Astrocyte (in vitro differentiated cells and primary cell): ENCODE data around the gene EXD3. TPM values are rescaled to one million over a fixed set of nuclear protein-coding genes. Genes with fewer than 3 reads are reported as not detected.

Experiments
- DNase-seq: peaks from one replicate; pipeline ENCODE4 v3.0.0-alpha.2; 2010; ENCODE audit warnings: low read depth
- FAIRE-seq: peaks from 2 replicates; lab custom pipeline; 2011; peaks lifted over from hg19 to GRCh38; lab: Jason Lieb, UNC
- H2AFZ ChIP-seq: 2 replicates; pipeline ENCODE4 v1.6.0; 2012; ENCODE audit warnings: low read depth, low read length, inconsistent platforms
- H3K27ac ChIP-seq: 2 replicates; pipeline ENCODE4 v1.5.1; 2011; ENCODE audit warnings: low read depth, low read length, inconsistent platforms
- H3K27me3 ChIP-seq: 2 replicates; pipeline ENCODE4 v1.6.0; 2011; ENCODE audit warnings: low read length, inconsistent platforms; ENCODE audit not compliant: insufficient read depth
- H3K36me3 ChIP-seq: 2 replicates; pipeline ENCODE4 v1.5.1; 2011; ENCODE audit warnings: low read length, inconsistent platforms; ENCODE audit not compliant: insufficient read depth
- H3K4me1 ChIP-seq: 2 replicates; pipeline ENCODE4 v1.5.1; 2011; ENCODE audit warnings: low read length, inconsistent platforms; ENCODE audit not compliant: insufficient read depth
- H3K4me2 ChIP-seq: 2 replicates; pipeline ENCODE4 v1.6.0; 2012; ENCODE audit warnings: low read length, inconsistent platforms
- H3K4me3 ChIP-seq: 2 replicates; pipeline ENCODE4 v1.5.1; 2011; ENCODE audit warnings: low read depth, mild to moderate bottlenecking, low read length, inconsistent platforms; ENCODE audit not compliant: insufficient read depth
- H3K79me2 ChIP-seq: 2 replicates; pipeline ENCODE4 v1.6.0; 2012; ENCODE audit warnings: mild to moderate bottlenecking, low read length, inconsistent platforms; ENCODE audit not compliant: insufficient read depth
- H3K9ac ChIP-seq: 2 replicates; pipeline ENCODE4 v1.6.0; 2012; ENCODE audit warnings: mild to moderate bottlenecking, low read length, inconsistent platforms
- H3K9me3 ChIP-seq: 2 replicates; pipeline ENCODE4 v1.5.1; 2012; ENCODE audit warnings: low read depth, mild to moderate bottlenecking, low read length, inconsistent platforms; ENCODE audit not compliant: insufficient read depth
- H4K20me1 ChIP-seq: 2 replicates; pipeline ENCODE4 v1.6.0; 2012; ENCODE audit warnings: low read length, inconsistent platforms; ENCODE audit not compliant: insufficient read depth
- H3K27ac Mint-ChIP-seq: one replicate; pipeline ENCODE4 v1.8.0; 2021; ENCODE audit warnings: mild to moderate bottlenecking, mixed read lengths; ENCODE audit not compliant: unreplicated experiment
- H3K27me3 Mint-ChIP-seq: one replicate; pipeline ENCODE4 v1.8.0; 2021; ENCODE audit warnings: low read depth, mixed read lengths; ENCODE audit not compliant: unreplicated experiment
- H3K36me3 Mint-ChIP-seq: one replicate; pipeline ENCODE4 v1.8.0; 2021; ENCODE audit warnings: low read depth, mixed read lengths; ENCODE audit not compliant: unreplicated experiment
- H3K4me1 Mint-ChIP-seq: one replicate; pipeline ENCODE4 v1.8.0; 2021; ENCODE audit warnings: low read depth, mixed read lengths; ENCODE audit not compliant: unreplicated experiment
- H3K4me3 Mint-ChIP-seq: one replicate; pipeline ENCODE4 v1.8.0; 2021; ENCODE audit warnings: mild to moderate bottlenecking, moderate library complexity, mixed read lengths; ENCODE audit not compliant: unreplicated experiment
- H3K9me3 Mint-ChIP-seq: one replicate; pipeline ENCODE4 v1.8.0; 2021; ENCODE audit warnings: mild to moderate bottlenecking, mixed read lengths; ENCODE audit not compliant: unreplicated experiment
- EZH2 ChIP-seq: IDR thresholded peaks from 2 replicates; pipeline ENCODE4 v1.6.1; 2012; ENCODE audit warnings: mild to moderate bottlenecking, low read length, inconsistent platforms; ENCODE audit not compliant: insufficient read depth
- total RNA-seq: library from RNA; stranded (reverse); gene quantifications from 2 replicates; pipeline ENCODE4 v1.2.1, GENCODE V29; 2021
- TF ChIP-seq, protein P1 (sequence below): IDR thresholded peaks from 2 replicates; pipeline ENCODE4 v1.5.1; 2011; ENCODE audit warnings: low read depth, mild to moderate bottlenecking, inconsistent platforms, low read length, moderate library complexity; ENCODE audit not compliant: insufficient read depth

EXD3 gene
- total RNA-seq, 1 donor from 2014 or later, result 8.5 TPM

GRCh38 chr9:137309368-137310188, 113.4 kb downstream of the EXD3 start:
- H3K4me2 ChIP-seq, result no peak overlapping the region
- H3K36me3 ChIP-seq, result no peaks in the 10 kb centered on the region
- no peaks in the 10 kb centered on the region for H3K27me3 ChIP-seq
- Mint-ChIP-seq H3K4me3 (no peak overlapping the region), H3K4me1 (no peaks in the 10 kb centered on the region), H3K27ac (no peak overlapping the region), H3K36me3 (no peaks in the 10 kb centered on the region), H3K27me3 (peaks cover 2% of the 10 kb centered on the region), H3K9me3 (no peaks in the 10 kb centered on the region)
- no peak for DNase-seq
- no peak overlapping the region for H3K9ac ChIP-seq
- no peaks in the 10 kb centered on the region for H3K9me3 ChIP-seq
- H3K79me2 ChIP-seq, result no peaks in the 10 kb centered on the region
- no peaks in the 10 kb centered on the region for H4K20me1 ChIP-seq
- TF ChIP-seq, protein P1, sequence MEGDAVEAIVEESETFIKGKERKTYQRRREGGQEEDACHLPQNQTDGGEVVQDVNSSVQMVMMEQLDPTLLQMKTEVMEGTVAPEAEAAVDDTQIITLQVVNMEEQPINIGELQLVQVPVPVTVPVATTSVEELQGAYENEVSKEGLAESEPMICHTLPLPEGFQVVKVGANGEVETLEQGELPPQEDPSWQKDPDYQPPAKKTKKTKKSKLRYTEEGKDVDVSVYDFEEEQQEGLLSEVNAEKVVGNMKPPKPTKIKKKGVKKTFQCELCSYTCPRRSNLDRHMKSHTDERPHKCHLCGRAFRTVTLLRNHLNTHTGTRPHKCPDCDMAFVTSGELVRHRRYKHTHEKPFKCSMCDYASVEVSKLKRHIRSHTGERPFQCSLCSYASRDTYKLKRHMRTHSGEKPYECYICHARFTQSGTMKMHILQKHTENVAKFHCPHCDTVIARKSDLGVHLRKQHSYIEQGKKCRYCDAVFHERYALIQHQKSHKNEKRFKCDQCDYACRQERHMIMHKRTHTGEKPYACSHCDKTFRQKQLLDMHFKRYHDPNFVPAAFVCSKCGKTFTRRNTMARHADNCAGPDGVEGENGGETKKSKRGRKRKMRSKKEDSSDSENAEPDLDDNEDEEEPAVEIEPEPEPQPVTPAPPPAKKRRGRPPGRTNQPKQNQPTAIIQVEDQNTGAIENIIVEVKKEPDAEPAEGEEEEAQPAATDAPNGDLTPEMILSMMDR, result no peak
- no peak for TF ChIP-seq EZH2
- FAIRE-seq, result no peak
- no peak overlapping the region for H2AFZ ChIP-seq
- peaks cover 11% of the 10 kb centered on the region for H3K4me1 ChIP-seq
- no peak overlapping the region for H3K27ac ChIP-seq
- no peak overlapping the region for H3K4me3 ChIP-seq

- Mint-ChIP-seq H3K4me3 (no peak overlapping the region), H3K27me3 (peaks cover 2% of the 10 kb centered on the region), H3K9me3 (no peaks in the 10 kb centered on the region), H3K4me1 (no peaks in the 10 kb centered on the region), H3K27ac (no peak overlapping the region), H3K36me3 (no peaks in the 10 kb centered on the region)
- Histone ChIP-seq H3K4me2 (no peak overlapping the region), H2AFZ (no peak overlapping the region), H3K36me3 (no peaks in the 10 kb centered on the region), H3K4me3 (no peak overlapping the region), H3K9ac (no peak overlapping the region), H3K4me1 (peaks cover 13% of the 10 kb centered on the region), H3K9me3 (no peaks in the 10 kb centered on the region), H3K27me3 (no peaks in the 10 kb centered on the region), H3K79me2 (no peaks in the 10 kb centered on the region), H4K20me1 (no peaks in the 10 kb centered on the region), H3K27ac (no peak overlapping the region)
- no peak for FAIRE-seq
- DNase-seq, result no peak
- no peak for TF ChIP-seq EZH2
- TF ChIP-seq, protein P1, result no peak
Observed at GRCh38 chr9:137308057-137308619, 114.8 kb downstream of the EXD3 start.
